HG03108 (cell line): Measurements from ENCODE around the gene TBC1D30.

Experiments
- ATAC-seq: cut with Tn5 transposase; IDR thresholded peaks from one replicate; pipeline ENCODE4 v1.9.1; 2021; ENCODE audit warnings: moderate library complexity; ENCODE audit not compliant: unreplicated experiment

The TBC1D30 gene

DNA sequence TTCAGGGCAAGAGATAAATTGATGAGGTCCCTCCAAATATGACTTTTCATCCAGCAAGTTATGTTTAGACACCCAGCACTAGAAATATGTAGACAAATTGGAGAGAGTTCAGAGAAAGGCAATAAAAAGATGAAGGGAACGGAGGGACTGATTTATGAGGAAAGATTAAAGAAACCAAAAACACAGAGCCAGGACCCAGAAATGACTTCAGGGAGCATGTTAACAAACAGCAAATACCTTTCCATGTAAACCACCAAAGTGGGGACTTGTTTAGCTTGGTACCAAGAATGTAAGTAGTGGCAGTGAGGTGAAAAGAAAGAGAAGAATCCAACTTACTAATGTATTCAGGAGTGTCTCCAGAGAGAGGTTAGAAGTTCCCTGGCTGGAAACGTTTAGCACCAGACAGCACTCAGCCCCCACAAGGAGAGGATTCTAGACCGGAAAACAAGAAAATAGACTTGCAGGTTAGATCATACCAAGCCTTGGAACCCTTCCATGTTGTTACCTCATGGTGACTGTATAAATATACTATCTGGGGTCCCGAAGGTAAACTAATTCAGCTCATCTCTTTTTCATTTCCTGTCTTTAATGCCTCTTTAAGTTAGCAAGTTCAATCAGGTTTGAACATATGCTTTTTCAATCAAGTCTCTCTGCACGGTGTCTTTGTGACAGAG, 79.2 kb downstream of the TBC1D30 start:
- ATAC-seq, result no peak

GRCh38 chr12:64907097-64907496, 82.7 kb downstream of the TBC1D30 start:
- no peak for ATAC-seq

- no peak for ATAC-seq
Observed at GRCh38 chr12:64909124-64909523, 84.7 kb downstream of the TBC1D30 start.

DNA sequence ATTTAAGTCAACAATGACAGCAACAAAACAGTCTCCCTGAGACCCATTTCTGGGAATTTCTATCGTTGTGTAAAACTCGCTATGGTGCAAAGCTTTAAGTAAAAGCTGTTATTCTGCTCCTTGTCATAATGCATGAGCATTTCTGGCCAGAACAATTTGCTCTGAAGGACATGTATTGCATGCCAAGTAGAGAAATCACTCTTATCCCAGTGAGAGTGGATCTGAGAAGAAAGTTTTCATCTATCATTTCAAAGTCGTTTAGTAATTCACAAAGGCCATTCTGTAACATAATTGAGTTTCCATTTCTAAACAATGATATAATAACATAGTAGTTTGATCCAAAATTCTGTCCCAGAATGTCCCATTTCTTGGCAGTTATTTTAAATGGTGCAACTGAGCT, 86.6 kb downstream of the TBC1D30 start:
- ATAC-seq, result no peak

- ATAC-seq, result no peak
Observed at GRCh38 chr12:64911912-64912311, 87.5 kb downstream of the TBC1D30 start.

DNA sequence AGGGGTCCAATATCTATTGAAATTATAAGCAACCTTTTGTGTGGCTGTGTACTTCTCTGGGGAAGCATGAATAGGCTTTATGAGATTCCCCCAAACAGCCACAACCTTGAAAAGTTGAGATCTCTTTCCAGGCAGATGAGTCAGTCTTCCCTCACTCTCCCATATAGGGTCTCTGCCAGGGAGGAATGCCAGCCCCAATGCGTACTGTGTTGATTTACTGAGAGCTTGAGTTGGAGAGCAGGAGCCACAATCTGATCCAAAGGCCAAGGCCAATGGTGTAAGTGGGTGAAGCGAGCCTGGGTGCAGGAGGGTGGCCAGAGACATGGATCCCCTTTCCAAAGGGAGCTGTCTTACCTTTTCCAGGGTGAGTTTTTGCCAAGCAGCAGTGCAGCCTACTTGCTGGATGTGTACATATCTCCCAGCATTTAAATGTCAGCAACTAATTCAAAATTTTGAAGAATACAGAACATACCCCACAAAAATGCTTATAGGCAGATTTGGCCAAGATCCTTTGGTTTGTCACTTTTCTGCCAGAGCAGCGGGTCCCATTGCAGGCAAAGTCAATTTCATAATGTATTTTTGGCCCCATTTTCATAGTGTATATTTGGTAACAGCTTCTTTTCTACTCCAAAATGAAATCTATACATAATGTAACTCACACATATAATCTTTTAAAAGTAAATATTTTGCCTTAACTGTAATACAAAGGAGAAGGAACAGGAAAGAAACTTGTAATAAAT, 88.2 kb downstream of the TBC1D30 start:
- no peak for ATAC-seq

GRCh38 chr12:64915242-64915641, 90.8 kb downstream of the TBC1D30 start:
- no peak for ATAC-seq

DNA sequence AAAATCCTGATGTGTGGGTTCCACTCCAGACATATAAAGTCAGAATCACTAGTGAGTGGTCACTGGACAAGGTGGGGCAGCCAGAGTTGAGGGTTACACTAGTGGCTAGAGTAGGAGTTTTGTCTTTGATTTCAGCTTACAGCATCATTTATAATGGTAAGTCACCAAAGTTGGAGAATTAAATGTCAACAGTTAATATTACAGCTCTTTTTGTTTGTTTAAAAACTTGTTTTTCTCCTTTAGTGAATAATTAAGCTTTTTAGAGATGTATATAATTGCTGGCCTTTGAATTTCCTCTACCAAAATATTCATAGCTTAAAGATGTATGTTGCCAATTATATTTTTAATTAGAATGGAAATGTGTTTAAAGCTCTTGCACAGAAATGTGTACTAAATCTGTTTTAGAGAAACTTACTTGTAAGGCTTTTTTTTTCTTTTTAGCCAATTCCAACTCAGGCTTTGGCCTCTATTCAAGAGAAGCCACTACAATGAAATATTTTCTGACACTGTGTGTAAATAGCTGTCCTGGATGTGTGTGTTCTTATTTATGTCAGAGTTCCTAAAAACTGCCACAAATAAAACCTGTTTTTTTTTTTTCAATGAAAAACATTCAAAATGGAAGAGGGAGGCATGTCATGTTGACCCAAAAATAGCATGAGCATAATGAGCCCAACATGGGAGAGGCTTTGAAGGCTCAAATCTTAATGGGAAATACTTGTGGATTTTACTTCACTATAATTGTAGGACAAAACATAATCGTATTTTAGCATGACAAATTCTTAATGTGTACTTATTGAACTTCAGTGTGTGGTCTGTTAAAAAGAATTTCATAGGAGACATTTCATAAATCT, 92.2 kb downstream of the TBC1D30 start:
- ATAC-seq, result no peak

DNA sequence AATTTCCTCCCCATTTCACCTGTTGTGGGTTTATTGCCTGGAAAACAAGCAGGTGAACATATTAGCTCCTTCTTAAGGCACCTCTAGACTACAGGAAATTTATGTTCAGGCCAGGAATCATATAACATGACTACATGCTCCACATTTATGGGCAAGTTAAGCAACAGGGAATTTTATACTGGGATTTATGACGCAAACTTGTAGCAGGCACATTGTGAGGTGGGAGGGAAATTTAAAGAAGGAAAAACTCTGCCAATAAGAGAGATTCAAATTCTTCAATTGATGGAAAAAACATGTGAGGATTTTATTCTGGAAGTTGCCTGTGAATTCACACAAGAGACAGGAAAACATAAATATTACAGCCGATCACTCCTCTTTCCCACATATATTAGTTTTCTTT, 93.9 kb downstream of the TBC1D30 start:
- ATAC-seq, result no peak

DNA sequence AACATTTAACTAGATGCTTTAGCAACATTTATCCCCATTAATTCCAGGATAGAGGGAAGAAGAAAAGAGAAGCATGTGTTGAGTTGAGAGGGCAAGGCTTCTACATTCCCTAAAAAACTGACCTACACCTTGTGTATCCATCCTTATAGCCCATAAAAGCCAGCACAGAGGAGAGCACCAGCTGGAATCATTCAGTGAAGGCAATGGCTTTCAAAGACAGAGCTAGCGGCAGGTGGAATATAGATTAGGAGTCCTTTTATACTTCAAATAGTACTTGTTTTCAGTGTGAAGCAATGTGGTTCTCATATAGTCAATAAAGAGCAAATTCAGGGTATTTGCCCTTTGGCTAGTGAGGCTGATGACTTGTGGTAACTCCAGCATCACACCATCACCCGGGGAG, 94.4 kb downstream of the TBC1D30 start:
- no peak for ATAC-seq

- ATAC-seq, result no peak
Observed at GRCh38 chr12:64922853-64923252, 98.4 kb downstream of the TBC1D30 start.

GRCh38 chr12:64923536-64923935, 99.1 kb downstream of the TBC1D30 start:
- ATAC-seq, result no peak
